Thyroid gland (tissue), 4 donors: ENCODE results near the gene SYTL2.

ENCODE experiments used
- POLR2A ChIP-seq, 2 donors: fragments of 450-650 bp; IDR thresholded peaks; one replicate each; pipeline ENCODE4 v1.6.1; 2017; ENCODE audit warnings: antibody characterized with exemption in 2 of 2, mild to moderate bottlenecking in 2 of 2, moderate library complexity in 1 of 2
- TF ChIP-seq, protein P1 (sequence below), 6 experiments: fragments of 200-600 bp in 3 of 6; fragments of 450-650 bp in 3 of 6; sonication (generic) in 3 of 6; IDR thresholded peaks; one replicate each; pipeline ENCODE4 v1.5.1; 2016 to 2019; ENCODE audit warnings: antibody characterized with exemption in 6 of 6, mild to moderate bottlenecking in 2 of 6, inconsistent platforms in 1 of 6, moderate library complexity in 1 of 6

DNA sequence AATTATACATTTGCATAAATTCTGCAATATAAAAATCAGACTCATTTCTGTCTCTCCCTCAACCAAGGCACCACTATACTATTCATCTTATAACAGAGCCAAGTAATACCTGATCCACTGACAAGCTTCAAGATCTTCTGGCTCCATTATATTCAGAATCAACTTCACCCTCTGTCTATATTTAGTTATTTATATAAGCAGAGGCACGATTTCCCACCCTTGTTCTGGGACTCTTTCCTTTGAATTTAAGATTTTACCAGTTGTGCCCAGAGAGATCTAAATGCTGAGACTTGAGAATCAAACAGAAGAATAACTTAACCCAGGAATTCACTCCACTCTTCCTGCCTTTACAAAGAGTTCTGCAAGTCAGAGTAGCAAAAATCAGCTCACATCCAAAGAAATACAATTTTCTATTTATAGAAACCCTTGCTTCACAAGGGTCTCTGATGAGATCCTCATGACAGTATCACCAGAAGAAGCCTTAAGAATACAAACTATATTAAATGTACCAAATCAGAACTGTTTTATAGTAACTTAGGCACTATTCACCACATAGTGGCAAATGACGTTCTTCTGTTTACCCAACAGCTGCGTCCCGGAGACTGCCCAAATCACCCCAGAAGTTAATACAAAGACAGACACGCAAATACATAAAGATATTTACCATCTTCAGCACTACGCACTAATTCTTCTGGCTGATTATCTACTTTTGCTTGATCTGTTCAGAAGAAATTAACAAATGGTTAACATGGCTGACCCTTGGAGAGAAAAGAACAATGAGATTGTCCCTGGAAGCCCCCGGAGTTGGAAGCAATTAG lies 92.6 kb downstream of the SYTL2 start:
- TF ChIP-seq, protein P1, sequence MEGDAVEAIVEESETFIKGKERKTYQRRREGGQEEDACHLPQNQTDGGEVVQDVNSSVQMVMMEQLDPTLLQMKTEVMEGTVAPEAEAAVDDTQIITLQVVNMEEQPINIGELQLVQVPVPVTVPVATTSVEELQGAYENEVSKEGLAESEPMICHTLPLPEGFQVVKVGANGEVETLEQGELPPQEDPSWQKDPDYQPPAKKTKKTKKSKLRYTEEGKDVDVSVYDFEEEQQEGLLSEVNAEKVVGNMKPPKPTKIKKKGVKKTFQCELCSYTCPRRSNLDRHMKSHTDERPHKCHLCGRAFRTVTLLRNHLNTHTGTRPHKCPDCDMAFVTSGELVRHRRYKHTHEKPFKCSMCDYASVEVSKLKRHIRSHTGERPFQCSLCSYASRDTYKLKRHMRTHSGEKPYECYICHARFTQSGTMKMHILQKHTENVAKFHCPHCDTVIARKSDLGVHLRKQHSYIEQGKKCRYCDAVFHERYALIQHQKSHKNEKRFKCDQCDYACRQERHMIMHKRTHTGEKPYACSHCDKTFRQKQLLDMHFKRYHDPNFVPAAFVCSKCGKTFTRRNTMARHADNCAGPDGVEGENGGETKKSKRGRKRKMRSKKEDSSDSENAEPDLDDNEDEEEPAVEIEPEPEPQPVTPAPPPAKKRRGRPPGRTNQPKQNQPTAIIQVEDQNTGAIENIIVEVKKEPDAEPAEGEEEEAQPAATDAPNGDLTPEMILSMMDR (IDR thresholded peaks at IDR 0.05) = no peak
- TF ChIP-seq POLR2A (IDR thresholded peaks at IDR 0.05) = no peak
